Endothelial cell of umbilical vein (primary cell): Measurements from ENCODE around the gene MEP1B.

Source experiments
- JUN ChIP-seq: IDR thresholded peaks from 2 replicates; pipeline ENCODE4 v1.6.1; 2011; ENCODE audit warnings: borderline replicate concordance, low read depth; ENCODE audit not compliant: insufficient read length, insufficient read depth
- POLR2AphosphoS5 ChIP-seq: IDR thresholded peaks from 2 replicates; pipeline ENCODE4 v1.6.1; 2012; ENCODE audit warnings: low read depth, mild to moderate bottlenecking, control low read depth, low read length, moderate library complexity; ENCODE audit not compliant: insufficient read depth
- TF ChIP-seq, protein P1 (sequence below), 2 donors: IDR thresholded peaks; 1 replicate in 1 of 2; 2 replicates in 1 of 2; pipeline ENCODE4 v1.5.1; 2011; ENCODE audit warnings: low read length in 2 of 2, mild to moderate bottlenecking in 2 of 2, moderate library complexity in 2 of 2, control low read depth in 1 of 2, inconsistent platforms in 1 of 2, low read depth in 1 of 2; ENCODE audit not compliant: insufficient read depth in 1 of 2; ENCODE audit errors: extremely low read depth in 1 of 2

- TF ChIP-seq POLR2AphosphoS5 (no peak), JUN (no peak)
- TF ChIP-seq, protein P1, sequence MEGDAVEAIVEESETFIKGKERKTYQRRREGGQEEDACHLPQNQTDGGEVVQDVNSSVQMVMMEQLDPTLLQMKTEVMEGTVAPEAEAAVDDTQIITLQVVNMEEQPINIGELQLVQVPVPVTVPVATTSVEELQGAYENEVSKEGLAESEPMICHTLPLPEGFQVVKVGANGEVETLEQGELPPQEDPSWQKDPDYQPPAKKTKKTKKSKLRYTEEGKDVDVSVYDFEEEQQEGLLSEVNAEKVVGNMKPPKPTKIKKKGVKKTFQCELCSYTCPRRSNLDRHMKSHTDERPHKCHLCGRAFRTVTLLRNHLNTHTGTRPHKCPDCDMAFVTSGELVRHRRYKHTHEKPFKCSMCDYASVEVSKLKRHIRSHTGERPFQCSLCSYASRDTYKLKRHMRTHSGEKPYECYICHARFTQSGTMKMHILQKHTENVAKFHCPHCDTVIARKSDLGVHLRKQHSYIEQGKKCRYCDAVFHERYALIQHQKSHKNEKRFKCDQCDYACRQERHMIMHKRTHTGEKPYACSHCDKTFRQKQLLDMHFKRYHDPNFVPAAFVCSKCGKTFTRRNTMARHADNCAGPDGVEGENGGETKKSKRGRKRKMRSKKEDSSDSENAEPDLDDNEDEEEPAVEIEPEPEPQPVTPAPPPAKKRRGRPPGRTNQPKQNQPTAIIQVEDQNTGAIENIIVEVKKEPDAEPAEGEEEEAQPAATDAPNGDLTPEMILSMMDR (IDR thresholded peaks at IDR 0.05; ENCODE audit: extremely low read depth in 1 of 2, insufficient read depth in 1 of 2, low read depth in 1 of 2, low read length in 2 of 2) = no peak
Observed at GRCh38 chr18:32219431-32220018, 29.7 kb downstream of the MEP1B start.
